Fibroblast of villous mesenchyme (primary cell): Measurements from ENCODE around the gene C3orf62. TPM values are rescaled to one million over a fixed set of nuclear protein-coding genes. Genes with fewer than 3 reads are reported as not detected.

Experiments
- DNase-seq: peaks from one replicate; pipeline ENCODE4 v3.0.0-alpha.2; 2010; ENCODE audit warnings: low read depth
- H3K4me3 ChIP-seq: 2 replicates; pipeline ENCODE4 v1.5.1; 2011; ENCODE audit warnings: low read depth, mild to moderate bottlenecking, low read length
- CTCF ChIP-seq: IDR thresholded peaks from 2 replicates; pipeline ENCODE4 v1.5.1; 2012; ENCODE audit warnings: low read depth, mild to moderate bottlenecking, low read length; ENCODE audit not compliant: insufficient read depth
- total RNA-seq: library from RNA; depleted of rRNA; stranded (reverse); fragments of >200 nt; gene quantifications from 2 replicates; pipeline ENCODE4 v1.2.3, GENCODE V29; 2012

Gene C3orf62
- total RNA-seq, 1 donor = 1.3 TPM

GRCh38 chr3:49305608-49306007, 28.6 kb upstream of the C3orf62 start:
- H3K4me3 ChIP-seq = no peak overlapping the region
- DNase-seq = no peak
- no peak for TF ChIP-seq CTCF

- H3K4me3 ChIP-seq = no peak overlapping the region
- no peak for TF ChIP-seq CTCF
- no peak for DNase-seq
Measured at GRCh38 chr3:49302613-49303012, 25.6 kb upstream of the C3orf62 start.

- no peak for DNase-seq
- no peak overlapping the region for H3K4me3 ChIP-seq
- TF ChIP-seq CTCF = no peak
Measured at GRCh38 chr3:49300595-49300994, 23.6 kb upstream of the C3orf62 start.

GRCh38 chr3:49298511-49298910, 21.5 kb upstream of the C3orf62 start:
- TF ChIP-seq CTCF = no peak
- H3K4me3 ChIP-seq = no peak overlapping the region

GRCh38 chr3:49296781-49297411, 19.9 kb upstream of the C3orf62 start:
- TF ChIP-seq CTCF = no peak
- peak; percentile 32 for DNase-seq
- no peak overlapping the region for H3K4me3 ChIP-seq

More at GRCh38 chr3:49298511-49298910, 21.5 kb upstream of the C3orf62 start:
- DNase-seq = no peak

- H3K4me3 ChIP-seq = no peak overlapping the region
- peak; percentile 59 for DNase-seq
- peak; percentile 70 for TF ChIP-seq CTCF
Measured at GRCh38 chr3:49295489-49296058, 18.5 kb upstream of the C3orf62 start.

- no peak for DNase-seq
- no peak overlapping the region for H3K4me3 ChIP-seq
Measured at GRCh38 chr3:49294343-49294742, 17.3 kb upstream of the C3orf62 start.

More at GRCh38 chr3:49294343-49294742, 17.3 kb upstream of the C3orf62 start:
- TF ChIP-seq CTCF = no peak
